ENCODE data around the gene AJM1. TPM values are rescaled to one million over a fixed set of nuclear protein-coding genes. Genes with fewer than 3 reads are reported as not detected.

AJM1 gene
- total RNA-seq, 2 donors from 2014 or later, result 1.4 to 3.5 TPM

- no peak for DNase-seq
- Histone ChIP-seq H3K27ac (ENCODE audit: low read depth, low read length) (no peak overlapping the region), H3K9me3 (ENCODE audit: control insufficient read depth, low read length) (no peaks in the 10 kb centered on the region), H3K9ac (ENCODE audit: extremely low read depth, low read length, poor library complexity, severe bottlenecking) (no peak overlapping the region), H3K27me3 (ENCODE audit: control insufficient read depth, insufficient read depth, low read length, poor library complexity, severe bottlenecking) (no peaks in the 10 kb centered on the region), H3K36me3 (ENCODE audit: control insufficient read depth, insufficient read depth, low read length) (peaks cover 24% of the 10 kb centered on the region), H3K4me3 (ENCODE audit: low read length) (no peak overlapping the region), H3K4me1 (ENCODE audit: control insufficient read depth, insufficient read depth, low read length) (no peaks in the 10 kb centered on the region)
- no peak overlapping the region for H3K4me3 Mint-ChIP-seq
- no peaks in the 10 kb centered on the region for H3K9me3 Mint-ChIP-seq
- no peaks in the 10 kb centered on the region for H3K27me3 Mint-ChIP-seq (ENCODE audit: insufficient read depth)
- no peaks in the 10 kb centered on the region for H3K4me1 Mint-ChIP-seq
- H3K27ac Mint-ChIP-seq, result no peak overlapping the region
- TF ChIP-seq CTCF (conservative IDR thresholded peaks at IDR 0.05), result no peak
- 93 to 95% methylated on average over 4 to 15 of the region's 15 CpGs for WGBS, 2 experiments (ENCODE audit: insufficient coverage in 1 of 2, insufficient read length in 1 of 2)
- peaks cover 14% of the 10 kb centered on the region for H3K36me3 Mint-ChIP-seq (ENCODE audit: low read depth)
Measured at GRCh38 chr9:136858452-136858843, 16.2 kb downstream of the AJM1 start.

- Mint-ChIP-seq H3K4me3 (no peak overlapping the region), H3K36me3 (ENCODE audit: low read depth) (peaks cover 21% of the 10 kb centered on the region), H3K27ac (no peak overlapping the region), H3K9me3 (no peaks in the 10 kb centered on the region), H3K27me3 (ENCODE audit: insufficient read depth) (no peaks in the 10 kb centered on the region), H3K4me1 (no peaks in the 10 kb centered on the region)
- WGBS, 2 experiments (ENCODE audit: insufficient coverage in 1 of 2, insufficient read length in 1 of 2), result 87 to 92% methylated on average over 10 to 20 of the region's 20 CpGs
- peak; percentile 39 for DNase-seq
- Histone ChIP-seq H3K4me3 (ENCODE audit: low read length) (no peak overlapping the region), H3K36me3 (ENCODE audit: control insufficient read depth, insufficient read depth, low read length) (peaks cover 30% of the 10 kb centered on the region), H3K9ac (ENCODE audit: extremely low read depth, low read length, poor library complexity, severe bottlenecking) (no peak overlapping the region), H3K27me3 (ENCODE audit: control insufficient read depth, insufficient read depth, low read length, poor library complexity, severe bottlenecking) (no peaks in the 10 kb centered on the region), H3K9me3 (ENCODE audit: control insufficient read depth, low read length) (no peaks in the 10 kb centered on the region), H3K27ac (ENCODE audit: low read depth, low read length) (no peak overlapping the region), H3K4me1 (ENCODE audit: control insufficient read depth, insufficient read depth, low read length) (no peaks in the 10 kb centered on the region)
- no peak for TF ChIP-seq CTCF (conservative IDR thresholded peaks at IDR 0.05)
Measured at GRCh38 chr9:136858844-136859757, 16.8 kb downstream of the AJM1 start.

- WGBS, 2 experiments (ENCODE audit: insufficient coverage in 1 of 2, insufficient read length in 1 of 2), result 93% methylated on average over 9 of the region's 9 CpGs; no CpG with 5 or more reads in 1 of the 2 experiments
- no peak overlapping the region for H3K27ac Mint-ChIP-seq
- peak; percentile 38 for DNase-seq
- Histone ChIP-seq H3K27ac (ENCODE audit: low read depth, low read length) (no peak overlapping the region), H3K9ac (ENCODE audit: extremely low read depth, low read length, poor library complexity, severe bottlenecking) (no peak overlapping the region), H3K4me1 (ENCODE audit: control insufficient read depth, insufficient read depth, low read length) (no peaks in the 10 kb centered on the region), H3K9me3 (ENCODE audit: control insufficient read depth, low read length) (no peaks in the 10 kb centered on the region), H3K36me3 (ENCODE audit: control insufficient read depth, insufficient read depth, low read length) (peaks cover 34% of the 10 kb centered on the region), H3K4me3 (ENCODE audit: low read length) (no peak overlapping the region), H3K27me3 (ENCODE audit: control insufficient read depth, insufficient read depth, low read length, poor library complexity, severe bottlenecking) (no peaks in the 10 kb centered on the region)
- peaks cover 28% of the 10 kb centered on the region for H3K36me3 Mint-ChIP-seq (ENCODE audit: low read depth)
- H3K9me3 Mint-ChIP-seq, result no peaks in the 10 kb centered on the region
- H3K4me3 Mint-ChIP-seq, result no peak overlapping the region
- TF ChIP-seq CTCF (conservative IDR thresholded peaks at IDR 0.05), result no peak
- peaks cover 3% of the 10 kb centered on the region for H3K4me1 Mint-ChIP-seq
- no peaks in the 10 kb centered on the region for H3K27me3 Mint-ChIP-seq (ENCODE audit: insufficient read depth)
Measured at GRCh38 chr9:136860529-136860928, 18.3 kb downstream of the AJM1 start.
